Suprapubic skin (tissue), 4 donors: Measurements from ENCODE around the gene SLC38A3.

ENCODE experiments used
- EP300 ChIP-seq: sonication (generic); formaldehyde crosslinking; IDR thresholded peaks from one replicate; pipeline ENCODE4 v1.6.1; 2017; ENCODE audit warnings: antibody characterized with exemption
- POLR2A ChIP-seq, 2 donors: fragments of 450-650 bp; IDR thresholded peaks; one replicate each; pipeline ENCODE4 v1.6.1; 2017; ENCODE audit warnings: antibody characterized with exemption in 2 of 2, mild to moderate bottlenecking in 2 of 2, moderate library complexity in 2 of 2
- POLR2AphosphoS5 ChIP-seq, 3 donors: sonication (generic); formaldehyde crosslinking; IDR thresholded peaks; one replicate each; pipeline ENCODE4 v1.6.1; 2017; ENCODE audit warnings: antibody characterized with exemption in 3 of 3
- TF ChIP-seq, protein P1 (sequence below), 2 donors: fragments of 200-600 bp in 1 of 2; fragments of 450-650 bp in 1 of 2; sonication (generic) in 1 of 2; IDR thresholded peaks; one replicate each; pipeline ENCODE4 v1.5.1; 2016 to 2019; ENCODE audit warnings: antibody characterized with exemption in 2 of 2, mild to moderate bottlenecking in 1 of 2, moderate library complexity in 1 of 2

GRCh38 chr3:50203113-50203808 is 1.8 kb upstream of the SLC38A3 start:
- TF ChIP-seq, protein P1, sequence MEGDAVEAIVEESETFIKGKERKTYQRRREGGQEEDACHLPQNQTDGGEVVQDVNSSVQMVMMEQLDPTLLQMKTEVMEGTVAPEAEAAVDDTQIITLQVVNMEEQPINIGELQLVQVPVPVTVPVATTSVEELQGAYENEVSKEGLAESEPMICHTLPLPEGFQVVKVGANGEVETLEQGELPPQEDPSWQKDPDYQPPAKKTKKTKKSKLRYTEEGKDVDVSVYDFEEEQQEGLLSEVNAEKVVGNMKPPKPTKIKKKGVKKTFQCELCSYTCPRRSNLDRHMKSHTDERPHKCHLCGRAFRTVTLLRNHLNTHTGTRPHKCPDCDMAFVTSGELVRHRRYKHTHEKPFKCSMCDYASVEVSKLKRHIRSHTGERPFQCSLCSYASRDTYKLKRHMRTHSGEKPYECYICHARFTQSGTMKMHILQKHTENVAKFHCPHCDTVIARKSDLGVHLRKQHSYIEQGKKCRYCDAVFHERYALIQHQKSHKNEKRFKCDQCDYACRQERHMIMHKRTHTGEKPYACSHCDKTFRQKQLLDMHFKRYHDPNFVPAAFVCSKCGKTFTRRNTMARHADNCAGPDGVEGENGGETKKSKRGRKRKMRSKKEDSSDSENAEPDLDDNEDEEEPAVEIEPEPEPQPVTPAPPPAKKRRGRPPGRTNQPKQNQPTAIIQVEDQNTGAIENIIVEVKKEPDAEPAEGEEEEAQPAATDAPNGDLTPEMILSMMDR (IDR thresholded peaks at IDR 0.05), result no peak
- no peak for TF ChIP-seq POLR2A (IDR thresholded peaks at IDR 0.05)
- no peak for TF ChIP-seq EP300
- no peak for TF ChIP-seq POLR2AphosphoS5 (IDR thresholded peaks at IDR 0.05)
